Duodenal mucosa (tissue), 2 donors: ENCODE measurements around the gene PCNP.

Experiments
- H3K27ac ChIP-seq: one replicate; pipeline ENCODE4 v1.7.0; 2013; ENCODE audit warnings: low read depth, low read length
- H3K27me3 ChIP-seq, 2 donors: one replicate each; pipeline ENCODE4 v1.7.0; 2013; ENCODE audit warnings: low read length in 2 of 2, control low read depth in 1 of 2; ENCODE audit not compliant: insufficient read depth in 2 of 2, control insufficient read depth in 1 of 2
- H3K36me3 ChIP-seq, 2 donors: one replicate each; pipeline ENCODE4 v1.7.0; 2013; ENCODE audit warnings: low read length in 2 of 2, control low read depth in 1 of 2; ENCODE audit not compliant: insufficient read depth in 2 of 2, control insufficient read depth in 1 of 2
- H3K4me1 ChIP-seq, 2 donors: one replicate each; pipeline ENCODE4 v1.7.0; 2013; ENCODE audit warnings: low read length in 2 of 2, control low read depth in 1 of 2; ENCODE audit not compliant: insufficient read depth in 2 of 2, control insufficient read depth in 1 of 2
- H3K4me3 ChIP-seq, 2 donors: one replicate each; pipeline ENCODE4 v1.7.0; 2013; ENCODE audit warnings: low read length in 2 of 2, low read depth in 1 of 2
- H3K9ac ChIP-seq, 2 donors: one replicate each; pipeline ENCODE4 v1.7.0; 2013; ENCODE audit warnings: low read length in 2 of 2, low read depth in 1 of 2
- H3K9me3 ChIP-seq, 2 donors: one replicate each; pipeline ENCODE4 v1.7.0; 2013; ENCODE audit warnings: low read length in 2 of 2, control low read depth in 1 of 2; ENCODE audit not compliant: control insufficient read depth in 1 of 2

The PCNP gene

GRCh38 chr3:101632586-101632985, 58.6 kb downstream of the PCNP start:
- Histone ChIP-seq H3K36me3 (no peaks in the 10 kb centered on the region), H3K27ac (no peak overlapping the region), H3K9ac (no peak overlapping the region), H3K4me3 (no peak overlapping the region), H3K9me3 (no peaks in the 10 kb centered on the region), H3K27me3 (no peaks in the 10 kb centered on the region), H3K4me1 (no peaks in the 10 kb centered on the region)

- Histone ChIP-seq H3K36me3 (no peaks in the 10 kb centered on the region), H3K4me1 (no peaks in the 10 kb centered on the region), H3K4me3 (no peak overlapping the region), H3K9me3 (no peaks in the 10 kb centered on the region), H3K27ac (no peak overlapping the region), H3K27me3 (no peaks in the 10 kb centered on the region), H3K9ac (no peak overlapping the region)
Observed at GRCh38 chr3:101633186-101633585, 59.2 kb downstream of the PCNP start.

- H3K9me3 ChIP-seq, result no peaks in the 10 kb centered on the region
- H3K27me3 ChIP-seq, result no peaks in the 10 kb centered on the region
- H3K9ac ChIP-seq, result no peak overlapping the region
Observed at GRCh38 chr3:101634591-101635196, 60.7 kb downstream of the PCNP start.

GRCh38 chr3:101635345-101635744, 61.4 kb downstream of the PCNP start:
- Histone ChIP-seq H3K27me3 (no peaks in the 10 kb centered on the region), H3K4me1 (no peaks in the 10 kb centered on the region), H3K9me3 (no peaks in the 10 kb centered on the region), H3K36me3 (no peaks in the 10 kb centered on the region), H3K27ac (no peak overlapping the region), H3K9ac (no peak overlapping the region), H3K4me3 (no peak overlapping the region)

More at GRCh38 chr3:101634591-101635196, 60.7 kb downstream of the PCNP start:
- Histone ChIP-seq H3K4me1 (no peaks in the 10 kb centered on the region), H3K27ac (no peak overlapping the region), H3K4me3 (no peak overlapping the region), H3K36me3 (no peaks in the 10 kb centered on the region)

GRCh38 chr3:101635954-101636798, 62.2 kb downstream of the PCNP start:
- H3K27ac ChIP-seq, result no peak overlapping the region
- H3K27me3 ChIP-seq, result no peaks in the 10 kb centered on the region
- H3K36me3 ChIP-seq, result no peaks in the 10 kb centered on the region
- no peaks in the 10 kb centered on the region for H3K9me3 ChIP-seq
- no peak overlapping the region for H3K4me3 ChIP-seq
- no peak overlapping the region for H3K9ac ChIP-seq
- H3K4me1 ChIP-seq, result no peaks in the 10 kb centered on the region

- Histone ChIP-seq H3K9ac (no peak overlapping the region), H3K27me3 (no peaks in the 10 kb centered on the region), H3K4me3 (no peak overlapping the region), H3K27ac (no peak overlapping the region), H3K36me3 (no peaks in the 10 kb centered on the region), H3K4me1 (no peaks in the 10 kb centered on the region), H3K9me3 (no peaks in the 10 kb centered on the region)
Observed at GRCh38 chr3:101637451-101637850, 63.5 kb downstream of the PCNP start.

- H3K4me1 ChIP-seq, result no peaks in the 10 kb centered on the region
- H3K27ac ChIP-seq, result no peak overlapping the region
- no peaks in the 10 kb centered on the region for H3K36me3 ChIP-seq
- no peak overlapping the region for H3K4me3 ChIP-seq
- H3K27me3 ChIP-seq, result no peaks in the 10 kb centered on the region
- H3K9me3 ChIP-seq, result no peaks in the 10 kb centered on the region
- H3K9ac ChIP-seq, result no peak overlapping the region
Observed at GRCh38 chr3:101638261-101638745, 64.3 kb downstream of the PCNP start.

GRCh38 chr3:101639280-101639963, 65.4 kb downstream of the PCNP start:
- Histone ChIP-seq H3K27me3 (no peaks in the 10 kb centered on the region), H3K9ac (no peak overlapping the region), H3K36me3 (no peaks in the 10 kb centered on the region), H3K27ac (no peak overlapping the region), H3K4me3 (no peak overlapping the region), H3K4me1 (peaks cover 0 to 2% of the 10 kb centered on the region in 2 donors), H3K9me3 (no peaks in the 10 kb centered on the region)

- Histone ChIP-seq H3K4me3 (no peak overlapping the region), H3K36me3 (no peaks in the 10 kb centered on the region), H3K27me3 (no peaks in the 10 kb centered on the region), H3K4me1 (peaks cover 0 to 4% of the 10 kb centered on the region in 2 donors), H3K27ac (no peak overlapping the region), H3K9me3 (no peaks in the 10 kb centered on the region), H3K9ac (no peak overlapping the region)
Observed at GRCh38 chr3:101640256-101640655, 66.3 kb downstream of the PCNP start.
